Breast epithelium (tissue), 3 donors: ENCODE data around the gene TRIM26.

ENCODE experiments used
- POLR2A ChIP-seq: fragments of 450-650 bp; IDR thresholded peaks from one replicate; pipeline ENCODE4 v1.6.1; 2016; ENCODE audit warnings: antibody characterized with exemption, mild to moderate bottlenecking, moderate library complexity
- POLR2AphosphoS5 ChIP-seq, 3 donors: sonication (generic); formaldehyde crosslinking; IDR thresholded peaks; one replicate each; pipeline ENCODE4 v1.6.1; 2017; ENCODE audit warnings: antibody characterized with exemption in 3 of 3
- TF ChIP-seq, protein P1 (sequence below), 3 donors: fragments of 450-650 bp; IDR thresholded peaks; one replicate each; pipeline ENCODE4 v1.5.1; 2016 to 2017; ENCODE audit warnings: antibody characterized with exemption in 3 of 3, mild to moderate bottlenecking in 3 of 3, moderate library complexity in 3 of 3

- TF ChIP-seq, protein P1, sequence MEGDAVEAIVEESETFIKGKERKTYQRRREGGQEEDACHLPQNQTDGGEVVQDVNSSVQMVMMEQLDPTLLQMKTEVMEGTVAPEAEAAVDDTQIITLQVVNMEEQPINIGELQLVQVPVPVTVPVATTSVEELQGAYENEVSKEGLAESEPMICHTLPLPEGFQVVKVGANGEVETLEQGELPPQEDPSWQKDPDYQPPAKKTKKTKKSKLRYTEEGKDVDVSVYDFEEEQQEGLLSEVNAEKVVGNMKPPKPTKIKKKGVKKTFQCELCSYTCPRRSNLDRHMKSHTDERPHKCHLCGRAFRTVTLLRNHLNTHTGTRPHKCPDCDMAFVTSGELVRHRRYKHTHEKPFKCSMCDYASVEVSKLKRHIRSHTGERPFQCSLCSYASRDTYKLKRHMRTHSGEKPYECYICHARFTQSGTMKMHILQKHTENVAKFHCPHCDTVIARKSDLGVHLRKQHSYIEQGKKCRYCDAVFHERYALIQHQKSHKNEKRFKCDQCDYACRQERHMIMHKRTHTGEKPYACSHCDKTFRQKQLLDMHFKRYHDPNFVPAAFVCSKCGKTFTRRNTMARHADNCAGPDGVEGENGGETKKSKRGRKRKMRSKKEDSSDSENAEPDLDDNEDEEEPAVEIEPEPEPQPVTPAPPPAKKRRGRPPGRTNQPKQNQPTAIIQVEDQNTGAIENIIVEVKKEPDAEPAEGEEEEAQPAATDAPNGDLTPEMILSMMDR (IDR thresholded peaks at IDR 0.05): no peak
- TF ChIP-seq POLR2AphosphoS5 (IDR thresholded peaks at IDR 0.05) (no peak), POLR2A (no peak)
Observed at GRCh38 chr6:30135147-30135546, 78.1 kb downstream of the TRIM26 start.
